HPDE6-E6E7 (cell line): ENCODE measurements around the gene CLTCL1.

Experiments
- DNase-seq: peaks from one replicate; pipeline ENCODE4 v3.0.0; 2011; ENCODE audit warnings: missing footprints; ENCODE audit errors: extremely low spot score

The CLTCL1 gene

GRCh38 chr22:19195796-19196731 is 95.5 kb downstream of the CLTCL1 start:
- no peak for DNase-seq

- DNase-seq = no peak
Observed at GRCh38 chr22:19194766-19195536, 96.6 kb downstream of the CLTCL1 start.

GRCh38 chr22:19193879-19194278 is 97.6 kb downstream of the CLTCL1 start:
- no peak for DNase-seq

GRCh38 chr22:19187716-19188563 is 103.6 kb downstream of the CLTCL1 start:
- DNase-seq = no peak

- no peak for DNase-seq
Observed at GRCh38 chr22:19184276-19184997, 107.1 kb downstream of the CLTCL1 start.

GRCh38 chr22:19183216-19183615 is 108.3 kb downstream of the CLTCL1 start:
- no peak for DNase-seq

GRCh38 chr22:19182472-19183157 is 108.9 kb downstream of the CLTCL1 start:
- DNase-seq = no peak

GRCh38 chr22:19181786-19182471 is 109.6 kb downstream of the CLTCL1 start:
- DNase-seq = no peak

- DNase-seq = no peak
Observed at GRCh38 chr22:19180740-19181410, 110.6 kb downstream of the CLTCL1 start.

- no peak for DNase-seq
Observed at GRCh38 chr22:19180234-19180633, 111.3 kb downstream of the CLTCL1 start.

GRCh38 chr22:19179497-19180048 is 111.9 kb downstream of the CLTCL1 start:
- peak; percentile 70 for DNase-seq

GRCh38 chr22:19178657-19179496 is 112.6 kb downstream of the CLTCL1 start, which contains the start of gene SLC25A1:
SLC25A1 (minus strand) TSS chr22:19178736; CDS start chr22:19178673, 63 bp downstream.
- peak; percentile 76 for DNase-seq

GRCh38 chr22:19178065-19178656 is 113.4 kb downstream of the CLTCL1 start:
- no peak for DNase-seq

- DNase-seq = no peak
Observed at GRCh38 chr22:19177164-19178064, 114.1 kb downstream of the CLTCL1 start.

GRCh38 chr22:19176732-19177131 is 114.8 kb downstream of the CLTCL1 start:
- DNase-seq = no peak

GRCh38 chr22:19176175-19176643 is 115.3 kb downstream of the CLTCL1 start:
- no peak for DNase-seq
